Epithelial cell of esophagus (primary cell): Measurements from ENCODE around the gene PRX.
A peak's percentile ranks its signal among the peaks of the same experiment; 100 is the strongest.

Experiments used
- DNase-seq: peaks from one replicate; pipeline ENCODE4 v3.0.0; 2010; ENCODE audit warnings: low read depth
- H3K4me3 ChIP-seq: 2 replicates; pipeline ENCODE4 v1.5.1; 2011; ENCODE audit warnings: mild to moderate bottlenecking, low read length, control low read depth
- TF ChIP-seq, protein P1 (sequence below): IDR thresholded peaks from 2 replicates; pipeline ENCODE4 v1.5.1; 2011; ENCODE audit warnings: low read depth, mild to moderate bottlenecking, low read length, control low read depth, inconsistent platforms; ENCODE audit not compliant: insufficient read depth; ENCODE audit errors: missing control alignments

Gene PRX

GRCh38 chr19:40360020-40360707 is 53.0 kb downstream of the PRX start:
- TF ChIP-seq, protein P1, sequence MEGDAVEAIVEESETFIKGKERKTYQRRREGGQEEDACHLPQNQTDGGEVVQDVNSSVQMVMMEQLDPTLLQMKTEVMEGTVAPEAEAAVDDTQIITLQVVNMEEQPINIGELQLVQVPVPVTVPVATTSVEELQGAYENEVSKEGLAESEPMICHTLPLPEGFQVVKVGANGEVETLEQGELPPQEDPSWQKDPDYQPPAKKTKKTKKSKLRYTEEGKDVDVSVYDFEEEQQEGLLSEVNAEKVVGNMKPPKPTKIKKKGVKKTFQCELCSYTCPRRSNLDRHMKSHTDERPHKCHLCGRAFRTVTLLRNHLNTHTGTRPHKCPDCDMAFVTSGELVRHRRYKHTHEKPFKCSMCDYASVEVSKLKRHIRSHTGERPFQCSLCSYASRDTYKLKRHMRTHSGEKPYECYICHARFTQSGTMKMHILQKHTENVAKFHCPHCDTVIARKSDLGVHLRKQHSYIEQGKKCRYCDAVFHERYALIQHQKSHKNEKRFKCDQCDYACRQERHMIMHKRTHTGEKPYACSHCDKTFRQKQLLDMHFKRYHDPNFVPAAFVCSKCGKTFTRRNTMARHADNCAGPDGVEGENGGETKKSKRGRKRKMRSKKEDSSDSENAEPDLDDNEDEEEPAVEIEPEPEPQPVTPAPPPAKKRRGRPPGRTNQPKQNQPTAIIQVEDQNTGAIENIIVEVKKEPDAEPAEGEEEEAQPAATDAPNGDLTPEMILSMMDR: no peak
- H3K4me3 ChIP-seq: no peak overlapping the region
- DNase-seq: no peak

- DNase-seq: no peak
- no peak overlapping the region for H3K4me3 ChIP-seq
- TF ChIP-seq, protein P1: no peak
Observed at GRCh38 chr19:40358773-40359172, 54.4 kb downstream of the PRX start.

DNA sequence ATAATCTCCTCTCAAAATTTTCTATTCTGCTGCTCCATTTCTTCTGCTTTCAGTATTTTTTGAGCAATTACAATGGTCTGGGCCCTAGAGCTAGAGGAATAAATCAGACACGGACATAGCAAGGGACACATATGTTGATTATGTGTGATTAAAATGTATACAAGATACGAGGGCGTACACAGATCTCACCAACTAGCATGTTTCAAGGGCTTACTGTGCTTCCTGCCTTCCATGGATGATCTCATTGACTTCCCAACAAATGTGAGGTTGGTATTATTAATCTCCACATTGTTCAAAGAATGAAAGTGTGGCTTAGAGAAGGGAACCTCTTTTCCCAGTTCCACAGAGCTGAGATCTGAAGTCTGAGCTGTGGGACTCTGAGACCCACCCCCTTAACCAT is 55.5 kb downstream of the PRX start:
- TF ChIP-seq, protein P1: no peak
- H3K4me3 ChIP-seq: no peak overlapping the region
- no peak for DNase-seq

GRCh38 chr19:40356681-40357595 is 56.2 kb downstream of the PRX start:
- H3K4me3 ChIP-seq: no peak overlapping the region
- TF ChIP-seq, protein P1: no peak
- DNase-seq: no peak

DNA sequence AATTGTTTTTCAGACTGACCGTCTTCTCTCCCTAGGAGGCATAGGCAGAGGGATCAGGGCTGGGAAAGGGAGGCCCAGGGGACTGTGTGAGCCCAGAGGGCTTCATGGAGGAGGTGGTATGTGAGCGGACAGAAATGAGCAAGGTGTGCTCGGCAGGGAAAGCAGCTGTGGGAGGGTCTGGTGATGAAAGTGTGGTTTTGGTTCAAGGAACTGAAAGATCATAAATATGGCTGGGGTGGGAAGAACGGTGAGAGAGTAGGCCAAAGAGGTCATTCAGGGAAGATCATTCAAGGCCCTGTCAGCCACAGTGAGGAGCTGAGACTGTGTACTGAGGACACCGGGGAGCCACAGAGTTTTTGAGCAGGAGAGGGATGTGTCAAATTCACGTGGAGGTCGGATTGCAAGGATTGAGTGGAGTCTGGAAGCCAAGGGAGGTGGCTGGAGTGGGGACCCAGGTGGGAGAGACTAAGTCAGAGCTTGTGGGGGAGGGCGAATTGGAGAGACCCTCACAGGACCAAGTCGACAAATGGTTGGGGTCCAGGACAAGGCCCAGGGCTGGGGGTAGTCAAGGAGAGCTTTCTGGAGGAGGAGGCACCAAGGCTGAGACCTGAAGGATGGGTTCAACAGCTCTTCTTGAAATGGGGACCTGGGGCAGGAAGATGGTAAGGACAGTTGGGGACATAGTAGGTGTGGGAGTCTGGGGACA is 57.0 kb downstream of the PRX start:
- TF ChIP-seq, protein P1: no peak
- no peak for DNase-seq
- no peak overlapping the region for H3K4me3 ChIP-seq

DNA sequence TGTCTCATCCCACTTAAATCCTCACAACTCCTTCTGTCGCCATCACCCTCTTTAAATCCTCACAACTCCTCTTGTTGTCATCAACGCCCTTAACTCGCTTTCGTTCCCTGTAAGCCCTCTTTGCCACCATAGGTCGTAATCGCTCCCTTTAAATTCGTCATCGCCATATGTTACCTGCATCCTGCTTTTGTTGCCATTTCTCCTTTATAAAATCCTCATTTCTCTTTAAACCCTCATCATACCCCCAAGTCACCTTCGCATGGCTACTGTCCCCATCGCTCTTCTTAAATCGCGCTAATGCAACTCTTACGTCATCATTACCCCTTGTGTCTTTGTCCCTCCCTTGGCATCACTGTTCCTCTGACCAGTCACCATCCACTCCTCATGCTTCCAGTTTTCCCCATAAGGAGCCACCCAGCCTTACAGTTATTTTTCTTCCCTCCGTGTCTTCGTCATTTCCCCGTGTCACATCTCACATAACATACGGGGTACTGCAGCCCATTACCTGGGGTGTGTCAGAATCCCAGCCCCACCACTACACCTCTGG is 64.1 kb downstream of the PRX start:
- peak overlapping the region; percentile 86 for H3K4me3 ChIP-seq
- TF ChIP-seq, protein P1: no peak
- DNase-seq: peak; percentile 43
